Fibroblast of pulmonary artery (primary cell): Measurements from ENCODE around the gene TMEM200B.
"Not testable (repeated sequence)": the region's sequence is repeated elsewhere in the genome, so short reads cannot be mapped to it uniquely, and the experiment has no call there.

ENCODE experiments used
- DNase-seq: peaks from one replicate; pipeline ENCODE4 v3.0.0-alpha.2; 2010; ENCODE audit warnings: low read depth
- H3K4me3 ChIP-seq: replicated peaks from 2 replicates; pipeline ENCODE4 v1.5.1; 2011; ENCODE audit warnings: low read depth, mild to moderate bottlenecking, control low read depth, low read length, moderate library complexity
- CTCF ChIP-seq: IDR thresholded peaks from 2 replicates; pipeline ENCODE4 v1.5.1; 2011; ENCODE audit warnings: mild to moderate bottlenecking, control low read depth, low read length, inconsistent platforms; ENCODE audit errors: missing control alignments

The TMEM200B gene

GRCh38 chr1:29112705-29113412 is 10.8 kb downstream of the TMEM200B start:
- H3K4me3 ChIP-seq, result no peak overlapping the region
- no peak for TF ChIP-seq CTCF
- DNase-seq, result no peak

- not testable (repeated sequence) for DNase-seq
These were observed 15.7 kb downstream of the TMEM200B start for GRCh38 chr1:29108041-29108440.

GRCh38 chr1:29105822-29106221 is 17.9 kb downstream of the TMEM200B start:
- no peak overlapping the region for H3K4me3 ChIP-seq
- no peak for DNase-seq
- TF ChIP-seq CTCF, result no peak

More at GRCh38 chr1:29108041-29108440, 15.7 kb downstream of the TMEM200B start:
- H3K4me3 ChIP-seq, result not testable (repeated sequence)

- TF ChIP-seq CTCF, result no peak
- no peak for DNase-seq
- no peak overlapping the region for H3K4me3 ChIP-seq
These were observed 23.2 kb downstream of the TMEM200B start for GRCh38 chr1:29100487-29100886.

- no peak for DNase-seq
- no peak for TF ChIP-seq CTCF
- no peak overlapping the region for H3K4me3 ChIP-seq
These were observed 24.4 kb downstream of the TMEM200B start for GRCh38 chr1:29099286-29099685.

- TF ChIP-seq CTCF, result no peak
- no peak for DNase-seq
- H3K4me3 ChIP-seq, result no peak overlapping the region
These were observed 27.3 kb downstream of the TMEM200B start for GRCh38 chr1:29096231-29096886.

GRCh38 chr1:29094954-29095353 is 28.7 kb downstream of the TMEM200B start:
- no peak for DNase-seq
- H3K4me3 ChIP-seq, result no peak overlapping the region
- no peak for TF ChIP-seq CTCF
